ENCODE data around the gene EHMT1. TPM values are rescaled to one million over a fixed set of nuclear protein-coding genes. Genes with fewer than 3 reads are reported as not detected.

EHMT1 gene
- total and polyA plus RNA-seq, 2 of the 13 experiments (the other 11 are each of a cell fraction or from before 2014, with no cell fraction given), result 23.0 to 27.1 TPM

DNA sequence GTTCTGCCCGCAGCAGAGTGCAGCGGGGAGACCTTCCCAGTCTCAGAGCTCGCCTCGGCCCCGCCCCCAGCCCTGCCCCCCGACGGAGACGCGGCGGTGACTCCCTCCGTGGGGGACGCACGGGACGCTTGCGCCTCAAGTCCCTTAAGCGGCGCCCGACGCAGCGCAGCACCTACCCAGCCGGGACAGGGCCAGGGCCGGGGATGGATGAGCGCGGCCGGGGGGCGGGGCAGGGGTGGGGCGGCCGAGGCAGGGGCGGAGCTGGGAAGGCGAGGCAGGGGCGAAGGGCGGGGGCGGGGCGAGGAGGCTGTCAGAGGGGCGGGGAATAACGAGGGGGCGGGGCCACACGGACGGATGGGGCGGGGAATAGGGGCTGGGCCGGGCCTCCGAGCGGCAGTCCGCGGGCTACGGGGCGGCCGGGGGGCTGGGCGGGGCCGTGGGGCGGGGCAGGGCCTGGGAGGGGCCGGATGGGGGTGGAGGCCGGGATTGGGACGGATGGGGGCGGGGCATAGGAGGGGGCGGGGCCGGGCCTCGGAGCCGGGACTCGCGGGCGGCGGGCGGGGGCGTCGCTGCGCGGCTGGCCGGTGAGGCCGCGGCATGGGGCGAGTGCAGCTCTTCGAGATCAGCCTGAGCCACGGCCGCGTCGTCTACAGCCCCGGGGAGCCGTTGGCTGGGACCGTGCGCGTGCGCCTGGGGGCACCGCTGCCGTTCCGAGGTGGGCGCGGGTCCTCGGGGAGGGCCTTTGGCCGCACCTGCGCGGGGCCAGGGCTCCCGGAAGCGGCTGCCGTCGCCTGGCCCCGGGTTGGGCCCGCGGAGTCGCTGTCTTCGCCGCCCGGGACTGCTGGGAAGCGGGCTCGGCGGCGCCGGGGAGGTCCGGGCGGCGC, 13.4 kb upstream of the EHMT1 start, which contains the start of gene ARRDC1 (continued):
- TF ChIP-seq, protein P1, sequence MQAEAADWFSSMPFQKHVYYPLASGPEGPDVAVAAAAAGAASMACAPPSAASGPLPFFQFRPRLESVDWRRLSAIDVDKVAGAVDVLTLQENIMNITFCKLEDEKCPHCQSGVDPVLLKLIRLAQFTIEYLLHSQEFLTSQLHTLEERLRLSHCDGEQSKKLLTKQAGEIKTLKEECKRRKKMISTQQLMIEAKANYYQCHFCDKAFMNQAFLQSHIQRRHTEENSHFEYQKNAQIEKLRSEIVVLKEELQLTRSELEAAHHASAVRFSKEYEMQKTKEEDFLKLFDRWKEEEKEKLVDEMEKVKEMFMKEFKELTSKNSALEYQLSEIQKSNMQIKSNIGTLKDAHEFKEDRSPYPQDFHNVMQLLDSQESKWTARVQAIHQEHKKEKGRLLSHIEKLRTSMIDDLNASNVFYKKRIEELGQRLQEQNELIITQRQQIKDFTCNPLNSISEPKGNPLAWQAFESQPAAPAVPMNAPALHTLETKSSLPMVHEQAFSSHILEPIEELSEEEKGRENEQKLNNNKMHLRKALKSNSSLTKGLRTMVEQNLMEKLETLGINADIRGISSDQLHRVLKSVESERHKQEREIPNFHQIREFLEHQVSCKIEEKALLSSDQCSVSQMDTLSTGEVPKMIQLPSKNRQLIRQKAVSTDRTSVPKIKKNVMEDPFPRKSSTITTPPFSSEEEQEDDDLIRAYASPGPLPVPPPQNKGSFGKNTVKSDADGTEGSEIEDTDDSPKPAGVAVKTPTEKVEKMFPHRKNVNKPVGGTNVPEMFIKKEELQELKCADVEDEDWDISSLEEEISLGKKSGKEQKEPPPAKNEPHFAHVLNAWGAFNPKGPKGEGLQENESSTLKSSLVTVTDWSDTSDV (CRISPR knock-in tag; IDR thresholded peaks at IDR 0.05), result 0 out of 2 replicates have a peak, but pooled peaks have one; percentile 36
- TF ChIP-seq MTA3 (CRISPR knock-in tag; IDR thresholded peaks at IDR 0.05) (no peak), ZNF607 (CRISPR knock-in tag; IDR thresholded peaks at IDR 0.05; ENCODE audit: borderline replicate concordance) (0 out of 2 replicates have a peak, but pooled peaks have one; percentile 19), NAIF1 (CRISPR knock-in tag; IDR thresholded peaks at IDR 0.05; ENCODE audit: borderline replicate concordance) (no peak), TBX3 (IDR thresholded peaks at IDR 0.05; ENCODE audit: borderline replicate concordance) (no peak), HNRNPUL1 (IDR thresholded peaks at IDR 0.05; ENCODE audit: low read depth, low read length) (no peak), ZSCAN31 (CRISPR knock-in tag; IDR thresholded peaks at IDR 0.05; ENCODE audit: low read depth) (no peak; the same call in 1 of the 2 replicates), GLI4 (CRISPR knock-in tag; IDR thresholded peaks at IDR 0.05; ENCODE audit: borderline replicate concordance) (0 out of 2 replicates have a peak, but pooled peaks have one; percentile 60)
- TF ChIP-seq, protein P2, sequence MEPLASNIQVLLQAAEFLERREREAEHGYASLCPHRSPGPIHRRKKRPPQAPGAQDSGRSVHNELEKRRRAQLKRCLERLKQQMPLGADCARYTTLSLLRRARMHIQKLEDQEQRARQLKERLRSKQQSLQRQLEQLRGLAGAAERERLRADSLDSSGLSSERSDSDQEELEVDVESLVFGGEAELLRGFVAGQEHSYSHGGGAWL (CRISPR knock-in tag; IDR thresholded peaks at IDR 0.05), result no peak
- TF ChIP-seq, protein P3, sequence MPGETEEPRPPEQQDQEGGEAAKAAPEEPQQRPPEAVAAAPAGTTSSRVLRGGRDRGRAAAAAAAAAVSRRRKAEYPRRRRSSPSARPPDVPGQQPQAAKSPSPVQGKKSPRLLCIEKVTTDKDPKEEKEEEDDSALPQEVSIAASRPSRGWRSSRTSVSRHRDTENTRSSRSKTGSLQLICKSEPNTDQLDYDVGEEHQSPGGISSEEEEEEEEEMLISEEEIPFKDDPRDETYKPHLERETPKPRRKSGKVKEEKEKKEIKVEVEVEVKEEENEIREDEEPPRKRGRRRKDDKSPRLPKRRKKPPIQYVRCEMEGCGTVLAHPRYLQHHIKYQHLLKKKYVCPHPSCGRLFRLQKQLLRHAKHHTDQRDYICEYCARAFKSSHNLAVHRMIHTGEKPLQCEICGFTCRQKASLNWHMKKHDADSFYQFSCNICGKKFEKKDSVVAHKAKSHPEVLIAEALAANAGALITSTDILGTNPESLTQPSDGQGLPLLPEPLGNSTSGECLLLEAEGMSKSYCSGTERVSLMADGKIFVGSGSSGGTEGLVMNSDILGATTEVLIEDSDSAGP (CRISPR knock-in tag; IDR thresholded peaks at IDR 0.05; ENCODE audit: borderline replicate concordance), result no peak; the same call in 1 of the 2 replicates
- TF ChIP-seq, protein P4, sequence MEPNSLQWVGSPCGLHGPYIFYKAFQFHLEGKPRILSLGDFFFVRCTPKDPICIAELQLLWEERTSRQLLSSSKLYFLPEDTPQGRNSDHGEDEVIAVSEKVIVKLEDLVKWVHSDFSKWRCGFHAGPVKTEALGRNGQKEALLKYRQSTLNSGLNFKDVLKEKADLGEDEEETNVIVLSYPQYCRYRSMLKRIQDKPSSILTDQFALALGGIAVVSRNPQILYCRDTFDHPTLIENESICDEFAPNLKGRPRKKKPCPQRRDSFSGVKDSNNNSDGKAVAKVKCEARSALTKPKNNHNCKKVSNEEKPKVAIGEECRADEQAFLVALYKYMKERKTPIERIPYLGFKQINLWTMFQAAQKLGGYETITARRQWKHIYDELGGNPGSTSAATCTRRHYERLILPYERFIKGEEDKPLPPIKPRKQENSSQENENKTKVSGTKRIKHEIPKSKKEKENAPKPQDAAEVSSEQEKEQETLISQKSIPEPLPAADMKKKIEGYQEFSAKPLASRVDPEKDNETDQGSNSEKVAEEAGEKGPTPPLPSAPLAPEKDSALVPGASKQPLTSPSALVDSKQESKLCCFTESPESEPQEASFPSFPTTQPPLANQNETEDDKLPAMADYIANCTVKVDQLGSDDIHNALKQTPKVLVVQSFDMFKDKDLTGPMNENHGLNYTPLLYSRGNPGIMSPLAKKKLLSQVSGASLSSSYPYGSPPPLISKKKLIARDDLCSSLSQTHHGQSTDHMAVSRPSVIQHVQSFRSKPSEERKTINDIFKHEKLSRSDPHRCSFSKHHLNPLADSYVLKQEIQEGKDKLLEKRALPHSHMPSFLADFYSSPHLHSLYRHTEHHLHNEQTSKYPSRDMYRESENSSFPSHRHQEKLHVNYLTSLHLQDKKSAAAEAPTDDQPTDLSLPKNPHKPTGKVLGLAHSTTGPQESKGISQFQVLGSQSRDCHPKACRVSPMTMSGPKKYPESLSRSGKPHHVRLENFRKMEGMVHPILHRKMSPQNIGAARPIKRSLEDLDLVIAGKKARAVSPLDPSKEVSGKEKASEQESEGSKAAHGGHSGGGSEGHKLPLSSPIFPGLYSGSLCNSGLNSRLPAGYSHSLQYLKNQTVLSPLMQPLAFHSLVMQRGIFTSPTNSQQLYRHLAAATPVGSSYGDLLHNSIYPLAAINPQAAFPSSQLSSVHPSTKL (CRISPR knock-in tag; IDR thresholded peaks at IDR 0.05), result no peak
- TF ChIP-seq, protein P5, sequence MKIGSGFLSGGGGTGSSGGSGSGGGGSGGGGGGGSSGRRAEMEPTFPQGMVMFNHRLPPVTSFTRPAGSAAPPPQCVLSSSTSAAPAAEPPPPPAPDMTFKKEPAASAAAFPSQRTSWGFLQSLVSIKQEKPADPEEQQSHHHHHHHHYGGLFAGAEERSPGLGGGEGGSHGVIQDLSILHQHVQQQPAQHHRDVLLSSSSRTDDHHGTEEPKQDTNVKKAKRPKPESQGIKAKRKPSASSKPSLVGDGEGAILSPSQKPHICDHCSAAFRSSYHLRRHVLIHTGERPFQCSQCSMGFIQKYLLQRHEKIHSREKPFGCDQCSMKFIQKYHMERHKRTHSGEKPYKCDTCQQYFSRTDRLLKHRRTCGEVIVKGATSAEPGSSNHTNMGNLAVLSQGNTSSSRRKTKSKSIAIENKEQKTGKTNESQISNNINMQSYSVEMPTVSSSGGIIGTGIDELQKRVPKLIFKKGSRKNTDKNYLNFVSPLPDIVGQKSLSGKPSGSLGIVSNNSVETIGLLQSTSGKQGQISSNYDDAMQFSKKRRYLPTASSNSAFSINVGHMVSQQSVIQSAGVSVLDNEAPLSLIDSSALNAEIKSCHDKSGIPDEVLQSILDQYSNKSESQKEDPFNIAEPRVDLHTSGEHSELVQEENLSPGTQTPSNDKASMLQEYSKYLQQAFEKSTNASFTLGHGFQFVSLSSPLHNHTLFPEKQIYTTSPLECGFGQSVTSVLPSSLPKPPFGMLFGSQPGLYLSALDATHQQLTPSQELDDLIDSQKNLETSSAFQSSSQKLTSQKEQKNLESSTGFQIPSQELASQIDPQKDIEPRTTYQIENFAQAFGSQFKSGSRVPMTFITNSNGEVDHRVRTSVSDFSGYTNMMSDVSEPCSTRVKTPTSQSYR (CRISPR knock-in tag; IDR thresholded peaks at IDR 0.05; ENCODE audit: borderline replicate concordance), result no peak
- TF ChIP-seq, protein P6, sequence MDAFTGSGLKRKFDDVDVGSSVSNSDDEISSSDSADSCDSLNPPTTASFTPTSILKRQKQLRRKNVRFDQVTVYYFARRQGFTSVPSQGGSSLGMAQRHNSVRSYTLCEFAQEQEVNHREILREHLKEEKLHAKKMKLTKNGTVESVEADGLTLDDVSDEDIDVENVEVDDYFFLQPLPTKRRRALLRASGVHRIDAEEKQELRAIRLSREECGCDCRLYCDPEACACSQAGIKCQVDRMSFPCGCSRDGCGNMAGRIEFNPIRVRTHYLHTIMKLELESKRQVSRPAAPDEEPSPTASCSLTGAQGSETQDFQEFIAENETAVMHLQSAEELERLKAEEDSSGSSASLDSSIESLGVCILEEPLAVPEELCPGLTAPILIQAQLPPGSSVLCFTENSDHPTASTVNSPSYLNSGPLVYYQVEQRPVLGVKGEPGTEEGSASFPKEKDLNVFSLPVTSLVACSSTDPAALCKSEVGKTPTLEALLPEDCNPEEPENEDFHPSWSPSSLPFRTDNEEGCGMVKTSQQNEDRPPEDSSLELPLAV (CRISPR knock-in tag; conservative IDR thresholded peaks at IDR 0.05; ENCODE audit: low read depth), result no peak

Data from HepG2 (cell line).